Measurements from ENCODE around the gene RNF223. TPM values are rescaled to one million over a fixed set of nuclear protein-coding genes. Genes with fewer than 3 reads are reported as not detected.

RNF223 gene
- total RNA-seq, 4 donors from 2014 or later, result 3.0 to 7.5 (median 5.0) TPM

- in situ Hi-C loops (cut with MboI; ENCODE audit: low pct_ligation_motif_present in 1 of 4, low pct_unique_long_range_greater_than_20kb in 1 of 4, low sequenced_read_pairs in 3 of 4), result no loop called here
- no peaks in the 10 kb centered on the region for H3K4me1 ChIP-seq
- WGBS, 2 donors (ENCODE audit: low coverage in 1 of 2), result 94% methylated on average over 26 of the region's 45 CpGs; no CpG with 5 or more reads in 1 of the 2 donors
- intact Hi-C loops (cut with DNase I; ENCODE audit: low total_unique reads), result no loop called here
- DNase-seq, result peak; percentile 7
- H3K36me3 ChIP-seq, result no peaks in the 10 kb centered on the region
- no peak overlapping the region for H3K4me3 ChIP-seq
- H3K27me3 ChIP-seq, result no peaks in the 10 kb centered on the region
- no peaks in the 10 kb centered on the region for H3K9me3 ChIP-seq
- H3K27ac ChIP-seq, result no peak overlapping the region
- TF ChIP-seq POLR2AphosphoS5 (IDR thresholded peaks at IDR 0.05), result no peak
- no peak for TF ChIP-seq CTCF (IDR thresholded peaks at IDR 0.05)
- TF ChIP-seq POLR2A (IDR thresholded peaks at IDR 0.05), result no peak
- TF ChIP-seq EP300 (IDR thresholded peaks at IDR 0.05; ENCODE audit: low read depth), result no peak
Observed at GRCh38 chr1:1090424-1091343, 16.6 kb upstream of the RNF223 start.

GRCh38 chr1:1089731-1090423 lies 15.8 kb upstream of the RNF223 start:
- DNase-seq, result peak; percentile 5
- 92% methylated on average over 20 of the region's 22 CpGs; no CpG with 5 or more reads in 1 of the 2 donors for WGBS, 2 donors (ENCODE audit: low coverage in 1 of 2)
- in situ Hi-C loops (cut with MboI; ENCODE audit: low pct_ligation_motif_present in 1 of 4, low pct_unique_long_range_greater_than_20kb in 1 of 4, low sequenced_read_pairs in 3 of 4) (no loop called here), intact Hi-C loops (cut with DNase I; ENCODE audit: low total_unique reads) (loop anchor here (1.0 kb wide), 1 partner anchor 47 kb away; no protein-coding TSS in a partner anchor)
- Histone ChIP-seq H3K27ac (no peak overlapping the region), H3K9me3 (no peaks in the 10 kb centered on the region), H3K36me3 (no peaks in the 10 kb centered on the region), H3K27me3 (no peaks in the 10 kb centered on the region), H3K4me3 (no peak overlapping the region), H3K4me1 (no peaks in the 10 kb centered on the region)
- TF ChIP-seq EP300 (IDR thresholded peaks at IDR 0.05; ENCODE audit: low read depth), result no peak
- TF ChIP-seq POLR2AphosphoS5 (IDR thresholded peaks at IDR 0.05), result no peak
- no peak for TF ChIP-seq CTCF (IDR thresholded peaks at IDR 0.05)
- TF ChIP-seq POLR2A (IDR thresholded peaks at IDR 0.05), result no peak

GRCh38 chr1:1088801-1089680 lies 14.9 kb upstream of the RNF223 start:
- Histone ChIP-seq H3K27ac (no peak overlapping the region), H3K4me3 (no peak overlapping the region), H3K36me3 (no peaks in the 10 kb centered on the region), H3K9me3 (no peaks in the 10 kb centered on the region), H3K4me1 (no peaks in the 10 kb centered on the region), H3K27me3 (no peaks in the 10 kb centered on the region)
- WGBS, 2 donors (ENCODE audit: low coverage in 1 of 2), result 93% methylated on average over 21 of the region's 46 CpGs; no CpG with 5 or more reads in 1 of the 2 donors
- in situ Hi-C loops (cut with MboI; ENCODE audit: low pct_ligation_motif_present in 1 of 4, low pct_unique_long_range_greater_than_20kb in 1 of 4, low sequenced_read_pairs in 3 of 4), result no loop called here
- TF ChIP-seq POLR2AphosphoS5 (IDR thresholded peaks at IDR 0.05) (no peak), EP300 (IDR thresholded peaks at IDR 0.05; ENCODE audit: low read depth) (no peak), POLR2A (IDR thresholded peaks at IDR 0.05) (no peak), CTCF (IDR thresholded peaks at IDR 0.05) (no peak)
- intact Hi-C loops (cut with DNase I; ENCODE audit: low total_unique reads), result loop anchor here (1.0 kb wide), 1 partner anchor 48 kb away; no protein-coding TSS in a partner anchor
- peak; percentile 5 for DNase-seq
